Endodermal cell (in vitro differentiated cells): ENCODE measurements around the gene GJA3. TPM values are rescaled to one million over a fixed set of nuclear protein-coding genes. Genes with fewer than 3 reads are reported as not detected.
A peak's percentile ranks its signal among the peaks of the same experiment; 100 is the strongest.

Experiments used
- DNase-seq: peaks from one replicate; pipeline ENCODE4 v3.0.0-alpha.2; 2017
- H3K27ac ChIP-seq: 2 replicates; pipeline ENCODE4 v1.5.1; 2013; ENCODE audit warnings: mild to moderate bottlenecking, low read depth, low read length, moderate library complexity
- H3K27me3 ChIP-seq: 2 replicates; pipeline ENCODE4 v1.6.1; 2013; ENCODE audit warnings: mild to moderate bottlenecking, low read length, moderate library complexity; ENCODE audit not compliant: insufficient read depth, control insufficient read depth, poor library complexity, severe bottlenecking
- H3K36me3 ChIP-seq: 2 replicates; pipeline ENCODE4 v1.7.0; 2013; ENCODE audit warnings: mild to moderate bottlenecking, low read length, moderate library complexity; ENCODE audit not compliant: control insufficient read depth, insufficient read depth
- H3K4me1 ChIP-seq: one replicate; pipeline ENCODE4 v1.7.0; 2013; ENCODE audit warnings: low read length; ENCODE audit not compliant: control insufficient read depth, insufficient read depth
- H3K4me3 ChIP-seq: 2 replicates; pipeline ENCODE4 v1.5.1; 2013; ENCODE audit warnings: mild to moderate bottlenecking, low read length, moderate library complexity
- H3K9ac ChIP-seq: 2 replicates; pipeline ENCODE4 v1.6.1; 2013; ENCODE audit warnings: mild to moderate bottlenecking, low read length, moderate library complexity; ENCODE audit not compliant: poor library complexity, severe bottlenecking; ENCODE audit errors: extremely low read depth
- H3K9me3 ChIP-seq: 2 replicates; pipeline ENCODE4 v1.6.1; 2013; ENCODE audit warnings: mild to moderate bottlenecking, low read length, moderate library complexity; ENCODE audit not compliant: control insufficient read depth
- H3K27ac Mint-ChIP-seq: 2 replicates; pipeline ENCODE4 v1.8.0; 2020; ENCODE audit warnings: mixed read lengths
- H3K27me3 Mint-ChIP-seq: 2 replicates; pipeline ENCODE4 v1.8.0; 2021; ENCODE audit warnings: mild to moderate bottlenecking, mixed read lengths; ENCODE audit not compliant: insufficient read depth
- H3K36me3 Mint-ChIP-seq: 2 replicates; pipeline ENCODE4 v1.8.0; 2020; ENCODE audit warnings: low read depth, mixed read lengths
- H3K4me1 Mint-ChIP-seq: 2 replicates; pipeline ENCODE4 v1.8.0; 2020; ENCODE audit warnings: mixed read lengths
- H3K4me3 Mint-ChIP-seq: 2 replicates; pipeline ENCODE4 v1.8.0; 2020; ENCODE audit warnings: mild to moderate bottlenecking, moderate library complexity, mixed read lengths
- H3K9me3 Mint-ChIP-seq: 2 replicates; pipeline ENCODE4 v1.8.0; 2020; ENCODE audit warnings: mild to moderate bottlenecking, mixed read lengths
- CTCF ChIP-seq: fragments of 200-600 bp; sonication (generic); conservative IDR thresholded peaks from 2 replicates; pipeline ENCODE4 v1.5.0; 2021; ENCODE audit warnings: antibody characterized with exemption, mild to moderate bottlenecking
- whole genome bisulfite sequencing, 2 experiments: methylation state at CpG; one replicate each; pipeline versions ENCODE4 v1.1.5 to v1.1.7; 2013; ENCODE audit warnings: missing lambda C conversion rate in 2 of 2, mixed read lengths in 1 of 2; ENCODE audit not compliant: insufficient coverage in 1 of 2, insufficient read length in 1 of 2; 5-methylcytosine and 5-hydroxymethylcytosine counted together
- total RNA-seq, 2 donors: library from RNA; stranded (reverse); fragmentation: NEBNext Ultra II Directional in 1 of 2; extraction: Animal tissue kit (Norgen Biotek cat#: 25700) in 1 of 2; gene quantifications; 2 replicates in 1 of 2; 3 replicates in 1 of 2; pipeline ENCODE4 v1.2.1, GENCODE V29; 2021

Gene GJA3
- total RNA-seq, 2 donors from 2014 or later = 0.07 to 0.09 TPM

- Mint-ChIP-seq H3K4me1 (peaks cover 18% of the 10 kb centered on the region), H3K4me3 (no peak overlapping the region), H3K27me3 (peaks cover 3% of the 10 kb centered on the region), H3K9me3 (no peaks in the 10 kb centered on the region), H3K36me3 (no peaks in the 10 kb centered on the region), H3K27ac (no peak overlapping the region)
- H3K9me3 ChIP-seq = no peaks in the 10 kb centered on the region
- WGBS, 2 experiments = 85 to 89% methylated on average over 5 to 9 of the region's 9 CpGs
- no peak overlapping the region for H3K9ac ChIP-seq
- H3K27ac ChIP-seq = no peak overlapping the region
- no peaks in the 10 kb centered on the region for H3K36me3 ChIP-seq
- DNase-seq = no peak
- no peak overlapping the region for H3K4me3 ChIP-seq
- no peaks in the 10 kb centered on the region for H3K4me1 ChIP-seq
- TF ChIP-seq CTCF = no peak
- no peaks in the 10 kb centered on the region for H3K27me3 ChIP-seq
Measured at GRCh38 chr13:20102525-20103180, 58.2 kb downstream of the GJA3 start.

- Histone ChIP-seq H3K4me3 (no peak overlapping the region), H3K9ac (no peak overlapping the region), H3K9me3 (no peaks in the 10 kb centered on the region), H3K27ac (no peak overlapping the region), H3K36me3 (no peaks in the 10 kb centered on the region), H3K27me3 (no peaks in the 10 kb centered on the region), H3K4me1 (no peaks in the 10 kb centered on the region)
- WGBS, 2 experiments = 75 to 85% methylated on average over 6 to 8 of the region's 8 CpGs
- no peak for DNase-seq
- H3K27me3 Mint-ChIP-seq = peaks cover 3% of the 10 kb centered on the region
- no peak for TF ChIP-seq CTCF
- H3K36me3 Mint-ChIP-seq = no peaks in the 10 kb centered on the region
- H3K27ac Mint-ChIP-seq = no peak overlapping the region
- H3K4me1 Mint-ChIP-seq = peaks cover 11% of the 10 kb centered on the region
- H3K4me3 Mint-ChIP-seq = no peak overlapping the region
- no peaks in the 10 kb centered on the region for H3K9me3 Mint-ChIP-seq
Measured at GRCh38 chr13:20101467-20102316, 59.2 kb downstream of the GJA3 start.

- Mint-ChIP-seq H3K4me1 (peaks cover 9% of the 10 kb centered on the region), H3K9me3 (no peaks in the 10 kb centered on the region), H3K27ac (no peak overlapping the region), H3K27me3 (no peaks in the 10 kb centered on the region), H3K4me3 (no peak overlapping the region), H3K36me3 (no peaks in the 10 kb centered on the region)
- H3K4me3 ChIP-seq = no peak overlapping the region
- H3K27me3 ChIP-seq = no peaks in the 10 kb centered on the region
- peak; percentile 94 for DNase-seq
- 80 to 82% methylated on average over 1 to 9 of the region's 9 CpGs for WGBS, 2 experiments
- no peaks in the 10 kb centered on the region for H3K4me1 ChIP-seq
- no peaks in the 10 kb centered on the region for H3K9me3 ChIP-seq
- TF ChIP-seq CTCF = peak; percentile 13
- H3K27ac ChIP-seq = no peak overlapping the region
- no peaks in the 10 kb centered on the region for H3K36me3 ChIP-seq
- H3K9ac ChIP-seq = no peak overlapping the region
Measured at GRCh38 chr13:20099319-20099718, 61.5 kb downstream of the GJA3 start.
